ENCODE data around the gene GRID2.

DNA sequence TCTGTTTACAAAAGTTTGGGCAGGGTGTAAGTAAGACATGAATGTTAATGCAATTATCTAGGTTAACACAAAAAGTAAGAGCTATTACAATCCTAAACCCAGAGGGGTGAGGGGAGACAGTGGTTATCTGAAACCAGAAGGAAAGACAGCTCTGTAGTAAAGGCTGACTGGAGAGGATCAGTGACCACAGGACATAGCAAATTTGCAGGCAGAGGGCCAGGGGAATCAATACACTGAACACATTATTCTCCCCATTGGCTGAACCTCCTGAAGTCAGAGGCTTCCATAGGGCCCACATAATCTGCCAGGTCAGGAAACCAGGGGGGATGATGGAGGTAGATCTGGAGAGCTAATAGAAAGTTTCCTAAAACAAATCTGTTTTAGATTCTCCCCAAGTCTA is 835.4 kb downstream of the GRID2 start:
- TF ChIP-seq POLR2A (IDR thresholded peaks at IDR 0.05) (no peak), CTCF (IDR thresholded peaks at IDR 0.05) (no peak)
